ENCODE data around the gene GABRG1.

GABRG1 gene

DNA sequence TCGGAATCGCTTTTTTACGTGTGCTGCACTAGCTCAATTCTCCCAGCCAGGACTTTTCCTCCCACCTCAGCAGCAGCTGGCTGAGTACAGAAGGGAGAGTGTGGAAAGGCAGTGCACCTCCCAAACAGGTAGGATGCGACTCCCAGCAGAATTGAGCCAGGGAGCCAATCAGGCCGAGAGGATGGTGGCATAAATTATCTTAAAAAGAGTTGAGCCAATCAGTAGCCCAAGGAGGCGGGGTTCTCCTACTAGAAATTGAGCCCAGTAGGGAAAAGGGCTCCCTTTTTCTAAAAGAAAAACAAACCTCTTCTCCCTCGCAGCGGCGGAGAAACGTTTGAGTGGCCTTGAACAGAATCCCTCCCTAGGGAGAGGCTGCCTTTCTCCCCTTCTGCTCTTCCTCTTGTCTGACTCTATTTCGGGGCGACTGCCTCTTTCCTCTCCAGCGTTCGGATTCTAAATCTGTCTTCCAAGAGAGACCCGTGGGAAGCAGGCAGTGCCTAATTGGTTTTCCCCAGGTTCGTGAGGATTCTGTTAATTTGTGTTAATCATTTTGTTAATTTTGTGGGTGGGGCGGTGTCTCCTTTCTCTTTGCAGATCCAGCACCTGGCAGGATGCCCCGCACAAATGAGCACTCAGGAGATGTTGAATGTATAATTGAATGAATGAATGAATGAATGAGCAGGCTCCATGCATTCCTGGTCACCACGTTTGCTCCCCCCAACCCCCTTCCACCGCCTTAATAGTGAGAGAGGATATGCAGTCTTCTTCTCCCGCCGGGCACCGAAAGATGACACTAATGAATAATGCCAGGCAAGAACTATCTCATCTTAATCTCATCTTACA is at the start of gene GABRG1:
Gene GABRG1, minus strand, starts transcription at position 142 of the 843 bp plus-strand sequence. Its CDS starts 141 bp downstream, at position 1.
- peak; percentile 86 for DNase-seq

DNA sequence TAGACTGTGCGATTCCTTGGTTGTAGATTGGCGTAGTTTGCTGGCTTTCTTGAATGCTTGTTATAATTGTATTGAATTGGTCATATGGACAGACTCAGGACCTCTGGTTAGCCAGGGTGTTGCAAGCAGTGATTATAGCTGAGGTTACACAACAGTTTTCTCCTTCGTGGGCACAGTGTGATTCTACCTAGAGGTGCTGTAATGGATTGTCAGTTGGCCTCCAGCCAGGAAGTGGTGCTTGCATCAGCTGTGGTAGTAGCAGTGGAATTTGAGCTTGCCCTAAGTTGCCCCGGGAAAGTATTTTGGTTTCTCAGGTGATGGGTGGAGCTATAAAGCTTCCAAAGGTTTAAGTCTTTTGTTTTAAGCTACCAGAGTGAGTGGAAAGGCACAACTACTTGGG is 23.1 kb upstream of the GABRG1 start:
- no peak for DNase-seq

DNA sequence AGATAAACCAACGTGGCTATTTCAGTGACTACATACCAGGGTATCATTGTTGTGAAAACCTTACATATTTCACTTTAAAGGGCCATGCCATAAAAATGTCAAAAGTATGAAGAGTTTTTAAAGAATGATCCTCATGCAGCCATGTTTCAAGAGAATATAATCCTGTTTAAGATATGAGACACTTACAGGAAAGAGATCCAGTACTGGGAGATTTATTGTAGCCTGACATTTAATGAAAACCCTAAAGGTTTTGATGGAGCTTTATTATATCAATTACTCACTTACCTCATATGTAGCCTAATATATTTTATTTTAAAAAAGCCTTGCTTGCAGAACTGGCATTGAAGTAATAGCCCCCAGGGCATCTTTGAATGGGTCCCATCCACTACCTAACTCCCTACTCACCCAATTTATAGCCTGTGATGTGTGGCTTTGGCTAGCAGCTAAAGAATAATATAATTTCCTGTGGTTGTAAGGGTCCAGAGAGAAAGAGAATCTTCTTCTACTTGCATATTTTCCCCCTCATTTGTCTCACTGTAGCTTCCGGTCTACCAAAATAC is 7.7 kb upstream of the GABRG1 start:
- DNase-seq: no peak

DNA sequence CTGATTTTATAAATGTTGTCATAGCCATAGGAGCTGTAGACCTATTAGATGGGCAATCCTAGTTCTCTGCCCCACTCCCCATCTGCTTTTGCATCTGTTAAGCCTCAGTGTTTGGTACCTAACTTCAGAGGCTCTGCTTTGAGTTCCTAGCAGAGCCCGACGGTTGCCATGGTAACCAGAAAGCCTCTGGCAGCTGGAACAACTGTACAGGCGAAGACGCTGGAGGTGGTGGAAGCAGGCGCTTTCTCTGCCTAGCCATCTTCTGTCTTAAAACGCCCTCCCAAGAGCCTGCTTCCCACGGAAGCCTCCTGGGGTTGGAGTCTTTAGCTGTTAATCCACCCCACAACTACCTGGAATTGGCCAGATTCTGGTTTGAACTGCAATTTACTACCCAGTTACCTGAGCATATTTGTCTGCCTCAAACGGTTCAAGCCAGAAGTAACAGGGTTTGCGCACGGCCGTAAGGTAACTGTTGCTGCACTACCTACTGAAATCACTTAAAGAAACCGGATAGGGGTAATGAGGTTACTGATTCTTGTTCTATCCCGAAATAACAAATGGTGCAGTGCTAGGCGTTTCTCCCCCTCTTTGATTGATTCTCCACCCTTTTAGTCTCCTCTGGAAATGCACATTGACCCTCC is 1.0 kb upstream of the GABRG1 start:
- DNase-seq: peak; percentile 78

DNA sequence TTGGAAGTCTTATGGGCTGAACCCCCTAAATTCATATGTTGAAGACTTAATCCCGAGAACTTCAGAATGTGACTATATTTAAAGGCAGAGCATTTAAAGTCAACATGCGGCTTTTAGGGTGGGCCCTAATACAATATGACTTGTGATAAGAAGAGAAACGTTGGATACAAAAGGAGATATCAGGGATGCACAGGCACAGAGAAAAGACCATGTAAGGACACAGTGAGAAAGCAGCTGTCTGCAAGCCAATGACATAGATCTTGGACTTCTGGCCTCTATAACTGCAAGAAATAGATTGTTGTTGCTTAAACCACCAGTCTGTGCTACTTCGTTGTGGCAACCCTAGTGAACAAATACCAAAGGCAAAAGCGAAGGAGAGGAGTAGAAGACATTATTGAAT is 42.2 kb downstream of the GABRG1 start:
- no peak for DNase-seq

DNA sequence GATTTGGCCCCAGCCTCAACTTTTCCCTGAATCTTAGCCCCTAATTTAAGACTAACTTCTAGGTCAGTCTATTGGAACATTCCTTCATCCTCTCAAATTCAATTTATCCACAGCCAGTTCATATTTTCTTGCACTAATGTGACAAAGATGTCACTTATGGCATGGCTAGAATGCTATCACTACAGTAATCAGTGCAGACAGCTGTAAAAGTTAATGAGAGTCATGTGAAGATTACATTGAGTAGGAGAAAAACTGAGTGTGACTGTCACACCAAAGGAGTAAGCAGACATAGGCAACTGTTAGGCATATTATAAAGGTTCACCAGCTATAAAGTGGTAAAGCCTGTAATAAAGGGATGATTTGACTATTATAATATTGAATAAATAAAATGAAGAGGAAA is 42.6 kb downstream of the GABRG1 start:
- DNase-seq: no peak

DNA sequence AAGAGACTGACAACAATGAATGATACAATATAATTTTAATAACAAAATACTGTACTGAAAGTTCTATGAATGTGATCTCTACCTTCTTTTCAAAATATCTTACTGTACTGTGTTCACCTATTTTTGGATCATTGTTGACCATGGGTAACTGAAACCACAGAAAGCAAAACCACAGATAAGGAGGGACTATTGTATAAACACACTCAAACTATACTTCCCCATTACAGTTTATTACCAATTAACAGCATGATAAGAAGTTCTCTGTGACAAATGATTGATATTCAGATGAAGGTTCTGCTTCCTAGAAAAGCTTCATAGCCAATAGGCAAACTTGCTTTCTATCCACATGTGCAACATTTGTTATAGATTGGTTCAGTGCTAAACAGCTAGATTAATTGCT is 50.1 kb downstream of the GABRG1 start:
- DNase-seq: no peak

DNA sequence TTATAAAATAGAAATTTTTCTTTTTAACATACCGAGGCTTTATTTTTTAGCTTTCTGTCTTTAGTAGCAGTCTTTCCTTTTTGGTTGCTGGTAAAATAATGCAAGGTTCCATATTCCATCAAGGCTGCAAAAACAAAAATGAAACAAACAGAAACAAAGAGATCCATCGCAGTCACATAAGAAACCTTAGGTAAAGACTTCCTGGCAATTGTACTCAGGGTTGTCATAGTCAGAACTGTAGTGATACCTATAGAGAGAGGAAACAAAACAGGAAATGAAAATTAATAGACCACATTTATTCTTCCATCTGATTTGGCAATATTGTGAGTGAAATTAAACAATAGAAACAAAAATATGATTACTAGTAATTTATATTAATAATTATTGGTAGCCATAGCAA is 72.5 kb downstream of the GABRG1 start:
- DNase-seq: no peak

DNA sequence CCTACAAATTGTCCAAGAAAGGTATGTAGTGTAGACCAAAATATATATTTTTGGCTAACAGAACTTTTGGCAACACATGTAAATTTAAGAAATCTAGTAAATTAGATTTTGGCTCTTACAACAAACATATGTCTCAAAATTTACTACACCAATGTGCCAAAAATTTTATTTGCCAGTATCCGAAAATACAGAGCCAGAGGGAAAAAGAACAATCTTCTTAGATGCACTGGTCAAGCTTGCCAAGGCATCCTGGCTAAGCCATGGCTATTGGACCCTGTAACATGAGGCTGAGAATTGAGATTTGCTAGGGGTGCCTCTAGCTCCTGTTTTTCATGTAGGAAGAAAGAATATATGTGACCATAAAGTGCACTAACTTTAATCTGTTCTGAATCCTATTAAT is 91.8 kb downstream of the GABRG1 start:
- no peak for DNase-seq

DNA sequence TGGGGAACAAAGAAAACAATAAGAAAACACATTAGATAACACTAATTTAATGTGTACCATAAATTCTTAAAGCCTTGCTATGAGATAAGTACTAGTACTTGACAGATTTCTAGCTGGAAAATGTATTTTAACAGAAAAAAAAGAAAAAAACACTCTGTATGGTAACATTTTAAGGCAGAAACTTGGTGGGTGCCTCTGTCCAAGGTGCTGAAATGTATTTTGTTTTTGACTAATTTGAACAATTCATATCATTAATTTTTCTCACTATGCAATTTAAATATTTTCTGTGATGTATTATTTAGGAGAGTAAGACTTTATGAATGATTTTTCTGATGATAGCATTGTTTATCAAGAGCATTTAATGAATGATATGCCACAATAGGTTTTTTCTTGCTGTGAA is 107.5 kb downstream of the GABRG1 start:
- no peak for DNase-seq

DNA sequence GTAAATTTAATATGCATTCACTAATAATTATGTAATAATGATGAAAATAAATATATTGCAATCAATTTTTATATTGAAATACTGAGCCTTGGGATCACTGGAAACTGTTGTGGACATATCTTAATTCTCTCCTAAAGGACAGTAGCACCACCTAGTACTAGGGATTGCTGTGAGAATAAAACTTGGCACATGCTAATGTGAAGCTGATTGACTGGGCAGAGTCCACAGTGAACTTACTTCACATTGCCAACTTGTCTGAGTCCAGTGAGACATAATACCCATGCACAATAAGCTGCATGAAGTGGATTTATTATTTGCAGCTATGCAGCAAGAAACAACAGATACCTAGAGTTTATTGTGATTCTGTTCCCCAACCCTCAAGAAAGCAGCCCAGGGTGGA is 131.1 kb downstream of the GABRG1 start:
- DNase-seq: no peak

DNA sequence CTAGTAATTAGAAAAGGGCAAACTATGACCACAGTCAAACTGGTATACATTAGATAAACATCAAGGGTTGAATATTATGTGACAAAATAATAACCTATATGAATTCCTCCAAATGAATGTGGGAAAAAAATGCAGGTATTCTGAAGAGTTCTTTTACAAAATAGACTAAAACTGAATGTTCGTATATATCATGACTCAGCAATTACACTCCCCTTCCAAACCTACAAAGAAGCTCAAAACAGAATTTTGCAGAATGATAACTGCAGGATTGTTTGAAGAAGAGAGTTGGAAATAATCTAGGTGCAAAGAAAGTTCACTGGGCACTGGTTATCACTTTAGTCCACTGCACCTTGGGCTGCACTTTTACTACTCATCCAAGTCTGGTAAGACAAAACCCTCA is 134.1 kb downstream of the GABRG1 start:
- DNase-seq: no peak

DNA sequence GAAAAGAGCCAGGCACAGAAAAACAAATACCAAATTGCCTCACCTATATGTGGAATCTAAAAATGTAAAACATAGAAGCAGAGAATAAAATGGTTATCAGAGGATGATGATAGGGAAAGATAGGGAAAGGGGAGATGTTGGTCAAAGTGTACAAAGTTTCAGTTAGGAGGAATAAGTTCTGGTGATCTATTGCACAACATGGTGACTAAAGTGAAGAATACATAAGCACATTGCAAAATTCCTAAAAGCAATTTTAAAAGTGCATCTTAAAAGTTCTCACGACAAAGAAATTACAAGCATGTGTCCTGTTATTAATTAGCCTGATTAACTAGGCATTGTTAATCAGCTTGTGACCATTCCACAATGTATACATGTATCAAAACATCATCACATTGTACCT is 136.0 kb downstream of the GABRG1 start:
- no peak for DNase-seq
